Liver (tissue), 9 donors: ENCODE data around the gene EPN3. TPM values are rescaled to one million over a fixed set of nuclear protein-coding genes. Genes with fewer than 3 reads are reported as not detected.

Source experiments
- DNase-seq: peaks from one replicate; pipeline ENCODE4 v3.0.0-alpha.2; 2017; ENCODE audit warnings: low spot score
- H3K27ac ChIP-seq, 2 donors: one replicate each; pipeline ENCODE4 v1.7.0; 2013; ENCODE audit warnings: inconsistent platforms in 2 of 2, low read length in 2 of 2, control low read depth in 1 of 2, low read depth in 1 of 2, mild to moderate bottlenecking in 1 of 2
- H3K27me3 ChIP-seq, 4 donors: one replicate each; pipeline versions ENCODE4 v1.6.1 to v1.7.0; 2013; ENCODE audit warnings: low read length in 3 of 4, inconsistent platforms in 1 of 4, mild to moderate bottlenecking in 1 of 4, moderate library complexity in 1 of 4; ENCODE audit not compliant: control insufficient read depth in 4 of 4, insufficient read depth in 4 of 4
- H3K36me3 ChIP-seq, 4 donors: one replicate each; pipeline versions ENCODE4 v1.6.1 to v1.7.0; 2013; ENCODE audit warnings: low read length in 3 of 4, mild to moderate bottlenecking in 3 of 4, low read depth in 1 of 4, moderate library complexity in 1 of 4; ENCODE audit not compliant: control insufficient read depth in 4 of 4, insufficient read depth in 3 of 4
- H3K4me1 ChIP-seq, 4 donors: one replicate each; pipeline versions ENCODE4 v1.6.1 to v1.7.0; 2013; ENCODE audit warnings: low read length in 3 of 4, mild to moderate bottlenecking in 3 of 4, moderate library complexity in 1 of 4; ENCODE audit not compliant: control insufficient read depth in 4 of 4, insufficient read depth in 4 of 4
- H3K4me3 ChIP-seq, 3 donors: one replicate each; pipeline versions ENCODE4 v1.6.1 to v1.7.0; 2013; ENCODE audit warnings: low read length in 3 of 3, control low read depth in 1 of 3, low read depth in 1 of 3, mild to moderate bottlenecking in 1 of 3
- H3K9ac ChIP-seq, 2 donors: one replicate each; pipeline ENCODE4 v1.7.0; 2013; ENCODE audit warnings: low read length in 2 of 2, mild to moderate bottlenecking in 2 of 2, moderate library complexity in 2 of 2, control low read depth in 1 of 2, low read depth in 1 of 2
- H3K9me3 ChIP-seq, 4 donors: one replicate each; pipeline versions ENCODE4 v1.6.1 to v1.7.0; 2013; ENCODE audit warnings: low read length in 3 of 4; ENCODE audit not compliant: control insufficient read depth in 4 of 4
- ATF3 ChIP-seq: IDR thresholded peaks from 2 replicates; pipeline ENCODE4 v1.6.1; 2016; ENCODE audit warnings: antibody characterized with exemption
- CTCF ChIP-seq: fragments of 150-350 bp; IDR thresholded peaks from 2 replicates; pipeline ENCODE4 v1.5.1; 2017; ENCODE audit warnings: improper control_type of control experiment, low read depth, low read length; ENCODE audit not compliant: missing input control
- EGR1 ChIP-seq, 2 donors: IDR thresholded peaks; 2 replicates each; pipeline ENCODE4 v1.6.1; 2016 to 2018; ENCODE audit warnings: antibody characterized with exemption in 2 of 2, low read depth in 2 of 2
- FOXA1 ChIP-seq: IDR thresholded peaks from 2 replicates; pipeline ENCODE4 v1.6.1; 2016; ENCODE audit warnings: antibody characterized with exemption
- FOXA2 ChIP-seq: IDR thresholded peaks from 2 replicates; pipeline ENCODE4 v1.6.1; 2016; ENCODE audit warnings: antibody characterized with exemption
- GABPA ChIP-seq, 2 donors: IDR thresholded peaks in 1 of 2; conservative IDR thresholded peaks in 1 of 2; 2 replicates each; pipeline ENCODE4 v1.6.1; 2016; ENCODE audit warnings: antibody characterized with exemption in 2 of 2, mild to moderate bottlenecking in 1 of 2, moderate library complexity in 1 of 2
- HNF4G ChIP-seq: IDR thresholded peaks from 2 replicates; pipeline ENCODE4 v1.6.1; 2016; ENCODE audit warnings: antibody characterized with exemption
- JUND ChIP-seq, 2 donors: IDR thresholded peaks; 2 replicates each; pipeline ENCODE4 v1.6.1; 2016; ENCODE audit warnings: antibody characterized with exemption in 2 of 2
- MAX ChIP-seq: IDR thresholded peaks from 2 replicates; pipeline ENCODE4 v1.6.1; 2016; ENCODE audit warnings: antibody characterized with exemption
- NR2F2 ChIP-seq: IDR thresholded peaks from 2 replicates; pipeline ENCODE4 v1.6.1; 2016; ENCODE audit warnings: antibody characterized with exemption
- RAD21 ChIP-seq, 2 donors: IDR thresholded peaks; 2 replicates each; pipeline ENCODE4 v1.6.1; 2016; ENCODE audit warnings: antibody characterized with exemption in 2 of 2, mild to moderate bottlenecking in 2 of 2
- REST ChIP-seq: IDR thresholded peaks from 2 replicates; pipeline ENCODE4 v1.6.1; 2016; ENCODE audit warnings: antibody characterized with exemption, mild to moderate bottlenecking
- RXRA ChIP-seq, 2 donors: IDR thresholded peaks; 2 replicates each; pipeline ENCODE4 v1.6.1; 2017 to 2018; ENCODE audit warnings: antibody characterized with exemption in 2 of 2, mild to moderate bottlenecking in 1 of 2
- TAF1 ChIP-seq: conservative IDR thresholded peaks from 2 replicates; pipeline ENCODE4 v1.6.1; 2016; ENCODE audit warnings: antibody characterized with exemption, mild to moderate bottlenecking
- YY1 ChIP-seq: IDR thresholded peaks from 2 replicates; pipeline ENCODE4 v1.6.1; 2016; ENCODE audit warnings: antibody characterized with exemption, mild to moderate bottlenecking
- ZBTB33 ChIP-seq: IDR thresholded peaks from 2 replicates; pipeline ENCODE4 v1.6.1; 2016; ENCODE audit warnings: antibody characterized with exemption
- WGBS: extraction: QIAGEN DNeasy Blood & Tissue Kit; methylation state at CpG from one replicate; pipeline ENCODE4 v1.1.7; 2013; 5-methylcytosine and 5-hydroxymethylcytosine counted together
- polyA plus RNA-seq, 2 donors: library from polyadenylated mRNA; stranded (reverse) in 1 of 2; unstranded in 1 of 2; fragments of 200-250 nt in 1 of 2; fragments of >200 nt in 1 of 2; fragmentation: Nextera tagmentation in 1 of 2; extraction: Ambion mirVana in 1 of 2; gene quantifications; one replicate each; pipeline versions ENCODE4 v1.2.1 to v1.2.3, GENCODE V29; 2013 to 2015
- total RNA-seq, 2 donors: library from RNA; depleted of rRNA; stranded (reverse); fragments of >200 nt; gene quantifications; one replicate each; pipeline ENCODE4 v1.2.3, GENCODE V29; 2014
- donor health status: healthy.
- donor health status: healthy.
- donor health status: healthy.
- donor health status: healthy.
- donor health status: healthy.

EPN3 gene
- total and polyA plus RNA-seq, 4 donors: 0.06 to 0.51 (median 0.33) TPM; not detected in 1

GRCh38 chr17:50590946-50591737, 58.6 kb downstream of the EPN3 start:
- DNase-seq: no peak
- WGBS: 98% methylated on average over 24 of the region's 24 CpGs
- Histone ChIP-seq H3K9ac (no peak overlapping the region), H3K27ac (no peak overlapping the region), H3K4me1 (peaks cover 0 to 10% (median 7%) of the 10 kb centered on the region in 4 donors), H3K9me3 (no peaks in the 10 kb centered on the region), H3K27me3 (no peaks in the 10 kb centered on the region), H3K4me3 (no peak overlapping the region), H3K36me3 (no peaks in the 10 kb centered on the region)
- TF ChIP-seq ZBTB33 (no peak), JUND (IDR thresholded peaks at IDR 0.05) (no peak), REST (no peak), EGR1 (IDR thresholded peaks at IDR 0.05; ENCODE audit: low read depth in 2 of 2) (no peak), RXRA (IDR thresholded peaks at IDR 0.05) (no peak), GABPA (IDR thresholded peaks at IDR 0.05 in 1 of 2, conservative IDR thresholded peaks at IDR 0.05 in 1 of 2) (no peak), FOXA2 (no peak), TAF1 (no peak), YY1 (no peak), FOXA1 (no peak), RAD21 (IDR thresholded peaks at IDR 0.05) (no peak), ATF3 (no peak), NR2F2 (no peak)

GRCh38 chr17:50593321-50593720, 60.8 kb downstream of the EPN3 start:
- Histone ChIP-seq H3K9me3 (no peaks in the 10 kb centered on the region), H3K9ac (no peak overlapping the region), H3K4me1 (peaks cover 0 to 10% (median 7%) of the 10 kb centered on the region in 4 donors), H3K27me3 (no peaks in the 10 kb centered on the region), H3K27ac (no peak overlapping the region), H3K36me3 (no peaks in the 10 kb centered on the region), H3K4me3 (no peak overlapping the region)
- TF ChIP-seq ATF3 (no peak), HNF4G (no peak), YY1 (no peak), CTCF (no peak), FOXA2 (no peak), RAD21 (IDR thresholded peaks at IDR 0.05) (no peak), FOXA1 (no peak), EGR1 (IDR thresholded peaks at IDR 0.05; ENCODE audit: low read depth in 2 of 2) (no peak), REST (no peak), GABPA (IDR thresholded peaks at IDR 0.05 in 1 of 2, conservative IDR thresholded peaks at IDR 0.05 in 1 of 2) (no peak), RXRA (IDR thresholded peaks at IDR 0.05) (no peak), MAX (no peak), TAF1 (no peak)
- DNase-seq: no peak
- WGBS: 70% methylated on average over 10 of the region's 10 CpGs
